H4 (cell line): ENCODE data around the gene MT1F. TPM values are rescaled to one million over a fixed set of nuclear protein-coding genes. Genes with fewer than 3 reads are reported as not detected.

Experiments
- DNase-seq: peaks from one replicate; pipeline ENCODE4 v3.0.0-alpha.2; 2015; ENCODE audit warnings: low spot score
- total RNA-seq: library from RNA; depleted of rRNA; stranded (reverse); fragments of >200 nt; shearing (Covaris generic); gene quantifications from 2 replicates; pipeline ENCODE4 v1.2.3, GENCODE V29; 2014; rRNA removed

The MT1F gene
- total RNA-seq, 1 experiment from 2014 or later, result 0.14 TPM

GRCh38 chr16:56700195-56700594, 42.4 kb downstream of the MT1F start:
- no peak for DNase-seq

DNA sequence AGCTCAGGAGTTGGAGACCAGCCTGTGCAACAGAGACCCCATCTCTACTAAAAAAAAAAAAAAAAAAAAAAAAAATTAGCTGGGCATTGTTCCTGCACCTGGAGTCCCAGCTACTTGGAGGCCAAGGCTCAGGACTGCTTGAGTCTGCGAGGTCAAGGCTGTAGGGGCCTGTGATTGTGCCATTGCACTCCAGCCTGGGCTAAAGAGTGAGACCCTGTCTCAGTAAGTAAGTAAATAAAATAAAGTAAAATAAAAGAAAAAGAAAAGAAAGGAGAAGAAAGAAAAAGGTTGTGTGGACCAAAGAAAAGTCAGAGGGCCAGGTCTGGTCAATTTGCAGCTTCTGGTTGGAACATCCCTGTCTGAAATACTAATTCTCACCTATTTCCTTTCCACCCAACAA, 42.9 kb downstream of the MT1F start:
- DNase-seq, result no peak

DNA sequence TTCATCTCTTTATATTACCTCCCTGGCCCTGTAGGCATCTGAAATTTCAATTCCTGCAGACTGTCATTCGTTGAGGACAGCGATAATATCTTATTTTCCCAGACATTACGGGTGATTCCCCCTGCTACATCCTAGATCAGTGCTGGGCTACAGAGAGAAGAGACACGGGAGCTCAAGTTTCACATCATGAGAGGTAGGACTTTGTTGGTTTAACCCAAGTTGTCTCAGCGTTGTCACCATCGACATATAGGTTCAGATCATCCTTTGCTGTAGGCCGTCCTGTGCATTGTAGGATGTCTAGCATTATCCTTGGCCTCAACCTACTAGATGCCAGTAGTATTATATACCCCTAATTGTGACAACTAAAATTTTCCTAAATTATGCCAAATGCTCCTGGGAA, 43.8 kb downstream of the MT1F start:
- DNase-seq, result no peak

- no peak for DNase-seq
Observed at GRCh38 chr16:56702836-56703235, 45.1 kb downstream of the MT1F start.

Other genes starting within 250 kb of the MT1F start
- 79.7 and 87.8 TPM in 2 replicates for gene AMFR, start 232.4 kb upstream of the MT1F start, total RNA-seq
- 93.0 and 147 TPM in 2 replicates for gene NUDT21, start 206.6 kb upstream of the MT1F start, total RNA-seq
- 77.7 and 95.5 TPM in 2 replicates for gene OGFOD1, start 206.4 kb upstream of the MT1F start, total RNA-seq
- 46.6 and 52.3 TPM in 2 replicates for gene BBS2, start 137.9 kb upstream of the MT1F start, total RNA-seq
- not detected in 2 replicates for gene MT4, start 92.9 kb upstream of the MT1F start, total RNA-seq
- not detected in 2 replicates for gene MT3, start 68.4 kb upstream of the MT1F start, total RNA-seq
- gene MT2A, start 49.4 kb upstream of the MT1F start, total RNA-seq, result 98.0 and 122 TPM in 2 replicates
- not detected in 2 replicates for gene MT1E, start 32.2 kb upstream of the MT1F start, total RNA-seq
- gene MT1M, start 25.3 kb upstream of the MT1F start, total RNA-seq, result not detected in 2 replicates
- not detected in 2 replicates for gene MT1A, start 19.3 kb upstream of the MT1F start, total RNA-seq
- gene MT1B, start 6.1 kb upstream of the MT1F start, total RNA-seq, result not detected in 2 replicates
- not detected in 2 replicates for gene MT1G, start 10.1 kb downstream of the MT1F start, total RNA-seq
- gene MT1H, start 11.9 kb downstream of the MT1F start, total RNA-seq, result not detected in 2 replicates
- 78.7 and 86.8 TPM in 2 replicates for gene MT1X, start 24.5 kb downstream of the MT1F start, total RNA-seq
- 89.0 and 100 TPM in 2 replicates for gene NUP93, start 72.2 kb downstream of the MT1F start, total RNA-seq
- gene SLC12A3, start 207.2 kb downstream of the MT1F start, total RNA-seq, result not detected in 2 replicates